Measurements from ENCODE around the gene C5AR1.
"Not testable (repeated sequence)": the region's sequence is repeated elsewhere in the genome, so short reads cannot be mapped to it uniquely, and the experiment has no call there.

C5AR1 gene

DNA sequence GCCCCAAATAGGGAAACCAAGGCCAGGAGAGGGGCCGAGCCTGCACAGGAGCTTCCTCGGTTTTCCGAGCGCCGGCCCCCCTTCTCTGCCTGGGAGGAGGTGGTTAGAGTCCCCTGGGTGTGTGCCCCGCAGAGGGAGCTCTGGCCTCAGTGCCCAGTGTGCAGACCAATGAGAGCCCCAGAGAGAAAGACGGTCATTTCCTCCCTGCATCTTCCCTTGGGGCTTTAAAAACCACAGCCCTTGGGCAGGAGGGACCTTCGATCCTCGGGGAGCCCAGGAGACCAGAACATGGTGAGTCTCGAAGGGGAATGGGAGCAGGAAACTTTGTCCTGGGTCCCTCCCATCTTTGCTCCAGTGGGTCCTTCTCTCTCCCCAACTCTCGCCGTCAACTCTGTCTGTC lies at the start of gene C5AR1:
Gene C5AR1 (plus strand): TSS at position 254 of the 400 bp plus-strand sequence. CDS start 35 bp downstream, at position 289.
- no peak for DNase-seq (ENCODE audit: low read depth in 2 of 3, low spot score in 1 of 3)

DNA sequence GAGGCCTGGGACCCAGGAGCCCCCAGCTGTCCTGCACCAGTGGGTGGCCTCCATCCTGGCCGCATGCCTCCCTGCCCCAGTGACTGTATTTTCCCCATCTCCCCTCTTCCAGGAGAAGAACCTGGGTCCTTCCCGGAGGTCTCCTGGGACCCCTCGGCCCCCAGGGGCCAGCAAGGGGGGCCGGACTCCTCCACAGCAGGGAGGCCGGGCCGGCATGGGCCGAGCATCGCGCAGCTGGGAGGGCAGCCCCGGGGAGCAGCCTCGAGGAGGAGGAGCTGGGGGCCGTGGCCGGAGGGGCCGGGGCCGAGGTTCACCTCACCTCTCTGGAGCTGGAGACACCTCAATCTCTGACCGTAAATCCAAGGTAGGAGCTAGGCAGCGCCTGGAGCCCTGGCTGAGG lies 49.2 kb upstream of the C5AR1 start:
- DNase-seq (ENCODE audit: low read depth in 2 of 3, low spot score in 1 of 3): no peak

DNA sequence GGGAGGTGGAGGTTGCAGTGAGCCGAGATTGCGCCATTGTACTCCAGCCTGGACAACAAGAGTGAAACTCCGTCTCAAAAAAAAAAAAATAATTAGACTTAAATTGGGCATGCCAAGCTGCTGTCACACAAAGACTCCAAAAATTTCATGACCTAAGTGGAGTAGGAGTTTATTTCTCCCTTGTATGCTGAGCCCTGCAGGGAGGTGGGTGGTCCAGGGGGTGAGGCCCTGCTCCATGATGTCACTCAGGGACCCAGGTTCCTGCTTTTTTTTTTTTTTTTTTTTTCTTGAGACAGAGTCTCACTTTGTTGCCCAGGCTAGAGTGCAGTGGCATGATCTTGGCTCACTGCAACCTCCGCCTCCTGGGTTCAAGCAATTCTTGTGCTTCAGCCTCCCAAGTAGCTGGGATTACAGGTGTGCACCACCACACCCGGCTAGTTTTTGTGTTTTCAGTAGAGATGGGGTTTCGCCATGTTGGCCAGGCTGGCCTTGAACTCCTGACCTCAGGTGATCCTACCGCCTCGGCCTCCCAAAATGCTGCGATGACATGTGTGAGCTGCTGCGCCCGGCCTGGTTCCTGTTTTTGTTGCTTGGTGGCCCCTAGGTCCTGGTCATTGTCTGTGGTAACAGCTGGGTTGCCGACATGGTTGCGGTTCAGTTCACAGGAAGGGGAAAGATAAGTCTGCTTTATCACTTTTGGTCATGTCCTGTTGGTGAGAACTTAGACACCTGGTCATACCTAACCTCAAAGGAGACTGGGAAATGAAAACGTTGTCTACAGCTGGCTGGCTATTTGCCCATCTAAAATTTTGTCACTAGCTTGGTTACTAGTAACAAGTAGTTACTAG lies 47.5 kb upstream of the C5AR1 start:
- DNase-seq (ENCODE audit: low read depth in 2 of 3, low spot score in 1 of 3): not testable (repeated sequence)

DNA sequence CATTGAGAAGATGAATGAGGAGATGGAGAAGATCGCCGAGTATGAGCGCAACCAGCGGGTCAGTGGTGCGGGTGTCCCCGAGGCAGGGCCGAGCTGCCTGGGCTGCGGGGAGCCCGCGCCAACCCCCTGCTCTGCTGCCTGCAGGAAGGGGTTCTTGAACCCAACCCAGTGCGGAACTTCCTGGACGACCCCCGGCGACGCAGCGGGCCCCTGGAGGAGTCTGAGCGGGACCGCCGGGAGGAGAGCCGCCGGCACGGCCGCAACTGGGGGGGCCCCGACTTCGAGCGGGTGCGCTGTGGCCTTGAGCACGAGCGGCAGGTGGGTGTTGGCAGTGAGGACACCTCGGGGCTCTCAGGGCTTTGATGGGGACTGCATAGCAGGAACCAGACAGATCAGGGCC lies 45.0 kb upstream of the C5AR1 start:
- DNase-seq (ENCODE audit: low read depth in 2 of 3, low spot score in 1 of 3): no peak

DNA sequence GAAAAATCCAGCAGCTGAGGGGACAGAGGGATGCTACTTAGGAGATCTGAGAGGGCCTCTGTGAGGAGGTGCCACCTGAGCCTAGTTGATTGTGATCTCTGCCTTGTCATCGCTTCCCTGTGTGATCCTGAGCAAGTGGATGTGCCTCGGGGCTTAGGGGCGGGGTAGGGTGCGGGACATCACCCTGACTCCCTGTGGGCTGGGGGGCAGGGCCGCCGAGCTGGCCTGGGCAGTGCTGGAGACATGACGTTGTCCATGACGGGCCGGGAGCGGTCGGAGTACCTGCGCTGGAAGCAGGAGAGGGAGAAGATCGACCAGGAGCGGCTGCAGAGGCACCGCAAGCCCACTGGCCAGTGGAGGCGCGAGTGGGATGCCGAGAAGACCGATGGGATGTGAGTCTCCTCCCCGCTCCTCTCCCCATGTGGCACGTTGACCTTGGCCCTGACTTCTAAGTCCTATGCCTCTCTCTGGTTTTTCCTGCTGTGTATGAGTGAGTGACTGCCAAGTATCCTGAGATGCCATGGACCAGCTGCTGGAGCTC lies 43.2 kb upstream of the C5AR1 start:
- DNase-seq (ENCODE audit: low read depth in 2 of 3, low spot score in 1 of 3): no peak

DNA sequence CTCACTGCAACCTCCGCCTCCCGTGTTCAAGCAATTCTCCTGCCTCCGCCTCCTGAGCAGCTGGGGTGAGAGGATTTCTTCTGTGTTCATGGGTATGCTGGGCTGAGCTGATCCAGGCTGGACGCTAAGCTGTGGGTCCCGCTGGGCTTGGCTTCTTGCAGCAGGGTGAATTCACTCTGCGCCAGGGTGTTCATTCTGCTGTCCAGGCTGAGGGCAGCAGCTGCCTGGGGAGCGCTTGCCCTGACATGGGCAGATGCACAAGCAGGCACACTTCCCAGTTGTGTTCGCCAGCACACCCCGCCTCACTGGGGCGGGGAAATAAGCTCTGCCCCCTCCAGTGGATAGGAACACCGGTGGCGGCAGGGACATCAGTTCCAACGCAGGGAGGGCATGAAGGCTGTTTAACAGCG lies 42.3 kb upstream of the C5AR1 start:
- no peak for DNase-seq (ENCODE audit: low read depth in 2 of 3, low spot score in 1 of 3)

DNA sequence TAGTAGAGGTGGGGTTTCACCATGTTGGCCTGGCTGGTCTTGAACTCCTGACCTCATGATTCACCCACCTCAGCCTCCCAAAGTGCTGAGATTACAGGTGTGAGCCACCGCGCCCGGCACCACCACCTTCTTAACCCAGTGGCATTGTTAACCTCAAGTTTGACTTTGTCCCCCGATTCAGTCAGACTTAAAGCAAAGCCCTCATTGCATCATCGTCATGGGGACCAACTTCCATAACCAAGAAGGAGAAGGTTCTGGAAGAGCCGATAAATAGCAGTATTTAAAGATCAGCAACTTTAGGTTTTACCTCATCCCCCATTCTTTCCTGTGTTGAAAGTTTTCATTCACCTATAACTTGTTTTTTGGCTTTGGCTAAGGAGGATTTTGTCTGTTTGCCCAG lies 41.6 kb upstream of the C5AR1 start:
- DNase-seq (ENCODE audit: low read depth in 2 of 3, low spot score in 1 of 3): no peak

DNA sequence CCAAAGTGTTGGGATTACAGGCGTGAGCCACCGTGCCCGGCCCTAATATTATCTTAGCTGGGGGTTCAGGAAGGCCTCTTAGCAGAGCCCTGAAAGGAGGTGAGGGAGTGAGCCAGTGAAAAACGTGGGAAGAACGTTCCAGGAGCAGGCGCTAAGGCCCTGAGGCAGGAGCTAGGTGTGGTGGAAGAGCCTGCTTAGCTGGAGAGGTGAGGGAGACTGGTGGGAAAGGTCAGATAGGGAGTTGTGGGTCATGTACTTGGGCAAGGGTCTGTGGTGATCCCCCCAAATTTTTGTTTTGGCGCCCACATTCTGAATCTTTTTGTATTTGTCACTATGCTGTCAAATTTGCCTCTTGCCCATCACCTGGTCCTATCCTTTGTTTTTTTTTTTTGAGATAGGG lies 40.1 kb upstream of the C5AR1 start:
- DNase-seq (ENCODE audit: low read depth in 2 of 3, low spot score in 1 of 3): no peak

DNA sequence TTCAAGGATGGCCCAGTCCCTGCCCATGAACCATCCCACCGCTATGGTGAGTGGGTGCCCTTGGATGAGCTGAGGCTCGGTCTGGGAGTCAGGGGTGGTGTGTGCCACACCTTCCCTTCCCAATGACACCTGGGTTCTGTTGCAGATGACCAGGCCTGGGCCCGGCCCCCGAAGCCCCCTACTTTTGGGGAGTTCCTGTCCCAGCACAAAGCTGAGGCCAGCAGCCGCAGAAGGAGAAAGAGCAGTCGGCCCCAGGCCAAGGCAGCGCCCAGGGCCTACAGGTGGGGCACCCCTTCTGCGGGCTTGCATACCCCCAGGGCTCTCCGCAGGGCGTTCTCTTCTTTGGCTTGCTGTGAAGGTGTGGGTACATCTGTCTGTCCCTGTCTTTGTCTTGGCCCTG lies 39.3 kb upstream of the C5AR1 start:
- DNase-seq (ENCODE audit: low read depth in 2 of 3, low spot score in 1 of 3): no peak

DNA sequence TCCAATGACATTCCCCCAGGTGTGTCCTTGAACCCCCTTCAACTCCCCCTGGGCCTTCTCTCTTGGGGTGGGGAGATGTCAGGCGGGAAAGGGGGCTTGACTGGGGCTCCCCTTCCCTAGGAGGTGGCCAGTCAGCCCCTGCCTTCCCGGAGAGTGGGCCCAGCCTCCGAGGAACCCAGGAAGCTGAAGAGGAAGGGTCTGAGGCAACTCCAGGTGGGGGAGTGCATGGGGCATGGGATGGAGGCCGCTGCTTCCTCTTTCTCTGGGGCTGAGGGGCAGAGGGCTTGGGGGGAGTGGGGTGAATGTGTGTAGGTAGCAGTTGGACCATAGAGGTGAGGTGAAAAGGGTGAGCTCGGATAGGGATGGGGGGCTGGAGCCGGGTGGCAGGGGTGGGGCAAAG lies 37.7 kb upstream of the C5AR1 start:
- DNase-seq (ENCODE audit: low read depth in 2 of 3, low spot score in 1 of 3): no peak

DNA sequence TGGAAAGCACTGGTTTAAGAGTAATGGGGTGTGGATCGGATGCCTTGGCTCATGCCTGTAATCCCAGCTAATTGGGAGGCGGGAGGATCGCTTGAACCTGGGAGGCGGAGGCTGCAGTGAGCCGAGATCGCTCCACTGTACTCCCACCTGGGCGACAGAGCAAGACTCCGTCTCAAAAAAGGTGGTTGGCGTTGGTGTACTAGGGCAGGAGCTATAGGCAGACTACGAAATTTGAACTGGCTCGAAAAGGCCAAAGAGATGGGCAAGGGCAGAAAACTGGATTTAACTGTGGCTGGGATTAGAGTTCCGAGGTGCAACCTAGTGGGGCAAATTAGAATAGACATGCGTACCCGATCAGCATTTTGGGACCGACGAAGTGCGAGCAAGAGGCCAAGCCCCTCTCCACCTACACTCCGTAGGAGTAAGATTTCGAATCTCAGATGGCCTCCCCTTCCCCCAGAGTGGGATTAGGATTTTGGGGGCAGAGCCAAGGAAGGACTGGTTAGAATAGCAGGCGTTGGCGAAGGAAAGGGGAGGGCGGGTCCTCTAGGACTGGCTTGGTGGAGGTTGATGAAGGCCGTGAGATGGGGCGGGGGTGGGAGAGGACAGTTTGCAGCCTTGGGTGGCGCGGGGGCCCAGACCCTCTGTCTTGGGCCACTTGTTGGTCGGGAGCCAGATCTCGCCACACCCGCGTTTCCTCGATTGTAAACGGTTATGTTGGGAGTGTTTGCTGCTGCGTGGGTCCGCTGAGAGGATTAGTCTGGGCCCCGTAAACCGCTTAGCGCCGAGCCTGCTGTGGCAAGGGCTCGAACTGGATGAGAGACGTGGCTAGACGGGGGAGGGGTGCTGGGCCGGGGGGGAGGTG lies 37.0 kb upstream of the C5AR1 start:
- peak in 1 of 3 donors; percentile 24 for DNase-seq (ENCODE audit: low read depth in 2 of 3, low spot score in 1 of 3)

DNA sequence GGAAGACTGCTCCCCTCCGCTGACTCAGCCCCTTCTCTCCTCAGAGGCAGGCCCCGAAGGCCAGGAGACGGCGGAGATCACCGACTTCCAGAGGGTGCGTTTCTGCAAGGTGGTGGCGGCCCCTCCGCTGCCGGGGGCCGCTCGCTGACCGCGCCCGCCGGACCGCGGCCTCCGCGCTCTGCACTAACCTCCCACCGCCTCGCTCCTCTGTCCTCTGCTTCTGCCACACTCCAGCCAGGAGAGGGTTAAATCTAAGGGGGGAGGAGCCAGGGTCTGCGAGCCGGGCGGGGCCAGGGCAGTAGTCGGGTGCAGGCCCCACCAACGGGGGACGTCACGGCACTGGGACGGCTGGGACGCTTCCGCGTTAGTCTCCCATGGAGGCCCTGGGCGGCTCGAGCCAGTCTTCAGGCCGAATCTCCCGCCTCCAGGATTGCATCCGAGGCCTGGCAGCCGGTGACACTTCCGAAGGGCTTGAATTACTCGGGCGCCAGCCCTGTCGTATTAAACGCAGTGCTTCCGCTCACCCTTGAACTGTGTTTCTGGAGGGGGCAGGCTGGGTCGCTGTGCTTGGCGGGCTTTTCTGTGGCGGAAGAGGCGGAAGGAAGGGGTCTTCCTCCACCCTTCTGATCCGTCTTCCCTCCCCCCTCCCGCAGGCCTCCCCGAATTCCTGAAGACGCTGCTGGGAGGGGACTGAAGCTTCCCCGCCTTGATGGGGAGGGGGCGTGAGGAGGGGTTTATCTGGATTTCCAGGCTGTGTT lies 36.2 kb upstream of the C5AR1 start:
- DNase-seq (ENCODE audit: low read depth in 2 of 3, low spot score in 1 of 3): peak; percentile 85 to 92 (median 86)

DNA sequence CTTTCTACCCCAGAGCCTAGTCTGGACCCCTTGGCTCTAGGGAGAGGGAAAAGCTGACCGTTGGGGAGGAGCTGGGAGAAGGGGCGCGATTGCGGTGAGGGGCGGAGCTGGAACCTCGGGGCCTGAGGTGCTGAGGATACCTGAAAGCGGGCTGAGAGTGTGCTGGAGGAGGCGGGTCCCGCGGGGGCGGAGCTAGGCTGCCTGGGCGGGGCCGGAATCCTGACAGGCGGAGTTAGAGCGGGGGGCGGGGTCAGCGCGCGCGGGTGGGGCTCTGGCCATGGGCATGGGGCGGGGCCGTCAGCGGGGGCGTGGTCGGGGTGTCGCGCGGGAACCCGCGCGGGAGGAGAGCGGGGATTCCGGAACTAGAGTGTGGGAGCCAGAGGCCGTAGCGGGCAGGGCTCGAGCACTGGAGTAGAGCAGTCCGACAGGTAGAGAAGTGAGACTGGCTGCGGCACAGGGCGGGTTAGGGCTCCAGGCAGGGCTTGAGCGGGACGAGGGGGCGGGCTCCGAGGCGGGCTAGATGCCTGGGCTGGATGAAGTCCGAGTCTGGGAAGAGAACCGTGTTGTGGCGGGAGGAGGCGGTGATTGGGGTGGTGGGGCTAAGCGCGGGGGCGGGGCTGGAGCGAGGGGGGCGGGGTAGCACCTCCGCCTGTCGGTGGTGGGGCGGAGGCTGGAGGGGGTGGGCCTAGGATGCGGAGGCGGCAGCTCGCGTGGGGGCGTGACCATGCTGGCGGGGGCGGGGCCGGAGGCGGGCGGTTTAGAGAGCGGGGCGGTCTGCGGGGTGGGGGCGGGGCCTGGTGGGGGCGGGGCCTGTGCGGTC lies 35.4 kb upstream of the C5AR1 start, which contains the start of gene INAFM1:
Gene INAFM1 (plus strand): TSS at position 815 of the 820 bp plus-strand sequence. CDS start 35 bp downstream, outside the sequence.
- DNase-seq (ENCODE audit: low read depth in 2 of 3, low spot score in 1 of 3): peak; percentile 99 to 100 (median 100)

DNA sequence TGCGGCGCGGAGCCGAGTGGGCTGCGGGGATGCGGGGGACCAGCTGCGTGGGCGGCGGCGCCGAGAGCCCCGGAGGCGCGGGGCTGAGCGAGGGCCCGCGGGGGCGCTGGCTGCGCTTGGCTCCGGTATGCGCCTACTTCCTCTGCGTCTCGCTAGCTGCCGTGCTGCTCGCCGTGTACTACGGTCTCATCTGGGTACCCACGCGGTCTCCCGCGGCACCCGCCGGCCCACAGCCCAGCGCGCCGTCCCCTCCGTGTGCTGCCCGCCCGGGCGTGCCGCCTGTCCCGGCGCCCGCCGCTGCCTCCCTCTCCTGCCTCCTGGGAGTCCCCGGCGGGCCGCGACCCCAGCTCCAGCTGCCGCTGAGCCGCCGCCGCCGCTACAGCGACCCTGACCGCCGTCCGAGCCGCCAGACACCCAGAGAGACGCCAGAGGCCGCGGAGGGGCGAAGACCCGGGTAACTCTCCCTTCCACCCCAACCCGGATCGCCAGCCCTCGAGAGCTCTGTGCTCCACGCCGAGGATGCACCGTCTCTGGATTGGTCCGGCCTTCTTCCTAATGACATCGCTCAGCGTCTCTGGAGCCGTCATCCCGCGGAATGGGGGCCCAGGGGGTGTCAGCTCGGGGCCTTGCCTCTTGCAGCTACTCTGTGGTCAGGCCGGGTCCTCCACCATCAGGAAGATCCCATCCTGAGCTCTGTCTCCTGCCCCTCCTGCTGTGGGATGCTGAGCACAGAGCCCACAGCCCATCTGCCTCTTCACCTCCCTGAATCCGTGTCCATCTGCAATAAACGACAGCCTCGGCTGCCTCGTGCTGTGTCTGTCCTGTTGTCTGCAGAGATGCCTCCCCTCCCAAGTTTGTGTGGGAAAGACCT lies 34.5 kb upstream of the C5AR1 start:
- no peak for DNase-seq (ENCODE audit: low read depth in 2 of 3, low spot score in 1 of 3)

DNA sequence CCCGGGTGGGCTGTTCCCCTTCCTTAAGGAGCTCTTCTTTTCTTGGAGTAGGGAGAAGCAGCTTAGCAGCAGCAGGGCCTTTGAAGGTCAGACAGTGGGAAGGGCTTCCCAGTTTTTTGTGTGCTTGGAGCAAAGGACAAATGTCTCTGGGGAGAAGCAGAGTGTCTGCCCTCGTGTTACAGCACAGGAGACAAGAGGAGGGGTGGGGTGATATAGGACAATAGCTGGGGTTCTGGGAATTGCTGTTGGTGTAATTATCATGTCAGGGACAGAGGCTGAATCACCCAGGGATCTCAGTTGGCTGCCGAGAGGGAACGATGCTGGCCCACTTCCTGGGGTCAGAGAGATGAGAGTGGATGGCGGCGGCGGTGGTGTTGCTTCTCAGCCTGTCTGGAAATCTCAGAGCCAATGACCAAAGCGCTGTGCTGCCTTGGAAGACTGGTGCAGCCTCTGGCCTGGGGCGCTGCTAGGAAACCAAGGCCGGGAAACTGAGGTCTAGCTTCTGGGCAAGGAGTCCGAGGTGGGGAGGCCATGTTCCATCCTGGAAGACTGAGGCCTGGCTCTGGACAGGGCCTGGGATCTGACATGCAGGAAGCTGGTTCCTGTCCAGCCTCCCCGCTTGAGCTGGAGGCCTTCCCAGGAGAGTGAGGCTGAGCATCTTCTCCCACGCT lies 33.7 kb upstream of the C5AR1 start:
- DNase-seq (ENCODE audit: low read depth in 2 of 3, low spot score in 1 of 3): no peak

DNA sequence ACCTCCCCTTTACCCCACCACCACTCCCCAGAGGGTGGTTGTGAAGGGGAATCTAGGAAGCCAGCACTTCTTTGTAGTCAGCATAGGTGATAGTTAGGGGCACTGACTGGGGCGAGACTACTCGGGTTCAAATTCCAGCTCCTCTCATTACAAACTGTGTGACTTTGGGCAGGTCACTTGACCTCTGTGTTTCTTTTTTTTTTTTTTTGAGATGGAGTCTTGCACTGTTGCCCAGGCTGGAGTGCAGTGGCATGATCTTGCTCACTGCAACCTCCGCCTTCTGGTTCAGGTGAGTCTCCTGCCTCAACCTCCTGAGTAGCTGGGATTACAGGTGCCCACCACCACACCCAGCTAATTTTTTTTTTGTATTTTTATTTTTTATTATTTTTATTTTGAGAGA lies 33.1 kb upstream of the C5AR1 start:
- DNase-seq (ENCODE audit: low read depth in 2 of 3, low spot score in 1 of 3): not testable (repeated sequence)

DNA sequence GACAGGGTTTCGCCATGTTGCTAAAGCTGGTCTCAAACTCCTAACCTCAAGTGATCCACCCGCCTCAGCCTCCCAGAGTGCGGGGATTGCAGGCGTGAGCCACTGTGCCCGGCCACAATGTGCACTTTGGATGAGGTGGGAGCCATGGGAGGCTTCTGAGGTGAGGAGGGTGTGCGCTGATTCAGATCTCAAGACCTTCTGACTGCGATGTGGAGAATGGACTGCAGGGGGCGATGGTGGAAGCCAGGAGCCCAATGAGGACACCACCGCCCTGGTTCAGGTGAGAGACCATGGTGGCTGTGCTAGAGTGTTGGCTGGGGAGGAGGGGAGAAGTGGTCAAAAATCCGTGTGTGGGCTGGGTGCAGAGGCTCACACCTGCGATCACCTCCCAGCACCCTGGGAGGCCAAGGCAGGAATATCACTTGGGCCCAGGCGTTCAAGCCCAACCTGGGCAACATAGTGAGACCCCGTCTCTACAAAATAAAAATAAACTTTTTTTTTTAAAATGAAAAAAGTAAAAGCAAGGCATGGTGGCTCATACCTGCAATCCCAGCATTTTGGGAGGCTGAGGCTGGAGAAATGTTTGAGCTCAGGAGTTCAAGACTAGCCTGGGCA lies 29.4 kb upstream of the C5AR1 start:
- peak; percentile 57 to 64 (median 57) for DNase-seq (ENCODE audit: low read depth in 2 of 3, low spot score in 1 of 3)

DNA sequence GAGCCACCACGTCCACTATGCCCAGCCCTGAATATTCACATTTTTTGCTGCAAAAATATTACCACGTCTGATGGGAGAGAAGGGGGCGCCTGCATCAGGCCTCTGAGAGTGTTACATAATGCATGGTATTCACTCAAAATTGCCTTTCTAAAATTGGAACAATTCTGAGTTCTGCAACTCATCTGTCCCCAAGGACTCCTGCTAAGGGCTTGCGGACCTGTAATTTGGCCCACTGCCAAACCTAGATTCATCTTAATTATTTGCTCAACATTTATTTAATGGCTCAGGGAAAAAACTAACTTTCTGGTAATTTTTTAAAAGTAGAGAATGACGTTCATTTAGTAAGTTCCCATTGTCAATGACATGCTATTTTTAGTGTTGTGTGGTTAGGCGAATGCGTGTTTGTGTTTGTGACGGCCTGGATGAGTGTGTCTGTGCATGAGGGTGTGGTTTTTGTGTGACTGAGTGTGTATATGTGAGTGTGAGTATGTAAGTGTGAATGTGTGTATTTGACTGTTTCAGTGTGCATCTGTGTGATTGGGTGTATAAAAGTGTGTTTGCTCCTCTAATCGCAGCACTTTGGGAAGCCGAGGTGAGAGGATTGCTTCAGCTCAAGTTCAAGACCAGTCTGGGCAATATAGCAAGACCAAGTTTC lies 26.1 kb upstream of the C5AR1 start:
- no peak for DNase-seq (ENCODE audit: low read depth in 2 of 3, low spot score in 1 of 3)

Data from stimulated activated CD4-positive, alpha-beta T cell treated with anti-CD3 and anti-CD28 coated beads, Interleukin-12 subunit alpha, Interleukin-12 subunit beta, amount 100 ng/mL, for 48 hours (primary cell).